Adipose tissue (tissue), 3 donors: ENCODE data around the gene PTAR1. TPM values are rescaled to one million over a fixed set of nuclear protein-coding genes. Genes with fewer than 3 reads are reported as not detected.

Experiments used
- H3K27ac ChIP-seq: one replicate; pipeline ENCODE4 v1.5.1; 2013; ENCODE audit warnings: low read depth, low read length
- WGBS, 3 donors: extraction: QIAGEN DNeasy Blood & Tissue Kit; methylation state at CpG; one replicate each; pipeline ENCODE4 v1.1.7; 2013; 5-methylcytosine and 5-hydroxymethylcytosine counted together
- polyA plus RNA-seq, 3 donors: library from polyadenylated mRNA; stranded (reverse); fragments of 200-250 nt; gene quantifications; one replicate each; pipeline ENCODE4 v1.2.3, GENCODE V29; 2013
- donor health status: healthy with polysubstance abuse.
- donor health status: Bipolar disorder and iron deficiency.
- donor health status: healthy.

The PTAR1 gene
- polyA plus RNA-seq, 3 donors = 6.1 to 10.0 (median 8.2) TPM

DNA sequence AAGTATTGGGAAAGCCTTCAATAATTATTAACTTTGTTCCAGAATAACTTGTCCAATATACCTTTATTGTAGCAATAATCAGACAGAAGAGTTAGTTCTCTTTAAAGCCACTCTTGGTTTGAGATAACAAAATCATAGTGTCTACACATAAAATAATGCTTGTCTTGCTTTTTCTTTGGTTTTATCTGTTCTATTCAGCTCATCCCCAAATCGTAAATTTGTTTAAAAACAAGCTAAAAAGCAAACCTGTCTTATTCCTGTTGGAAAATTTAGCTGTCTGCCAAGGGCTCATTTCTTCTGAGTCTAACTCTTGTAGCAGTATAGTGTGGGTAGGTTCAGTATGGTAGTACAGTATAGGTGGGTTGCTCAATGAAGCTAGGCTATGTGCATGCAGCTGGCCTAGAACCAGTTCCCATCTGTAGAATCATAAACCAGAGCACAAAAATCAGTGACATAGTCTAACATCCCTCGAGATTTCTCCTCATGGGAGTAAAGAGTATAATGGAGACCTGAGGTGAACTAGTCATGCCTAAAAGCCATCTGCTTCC, 69.7 kb downstream of the PTAR1 start:
- no peak overlapping the region for H3K27ac ChIP-seq
- WGBS, 3 donors = 52 to 71% (median 66%) methylated on average over 2 of the region's 2 CpGs

DNA sequence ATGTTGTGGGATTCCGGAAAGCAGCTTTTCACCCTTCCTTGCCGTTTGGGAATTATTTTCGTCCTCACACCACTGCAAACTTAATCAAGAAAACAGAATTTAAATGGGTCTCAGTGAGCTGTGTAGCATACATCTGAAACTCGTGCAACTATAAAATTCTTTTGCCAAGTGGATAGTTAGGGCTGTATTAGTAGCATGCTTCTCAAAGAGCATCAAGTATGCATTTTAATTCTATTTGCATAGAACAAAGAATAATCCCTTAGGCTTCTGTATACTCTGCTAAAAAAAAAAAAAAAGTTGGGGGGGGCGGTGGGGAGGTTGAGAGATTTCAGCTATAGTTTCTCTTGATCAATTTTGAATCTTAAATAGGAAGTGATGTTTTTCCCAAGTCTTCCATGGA, 75.9 kb downstream of the PTAR1 start:
- H3K27ac ChIP-seq = no peak overlapping the region
- WGBS, 3 donors = 72 to 83% (median 80%) methylated on average over 5 of the region's 5 CpGs

DNA sequence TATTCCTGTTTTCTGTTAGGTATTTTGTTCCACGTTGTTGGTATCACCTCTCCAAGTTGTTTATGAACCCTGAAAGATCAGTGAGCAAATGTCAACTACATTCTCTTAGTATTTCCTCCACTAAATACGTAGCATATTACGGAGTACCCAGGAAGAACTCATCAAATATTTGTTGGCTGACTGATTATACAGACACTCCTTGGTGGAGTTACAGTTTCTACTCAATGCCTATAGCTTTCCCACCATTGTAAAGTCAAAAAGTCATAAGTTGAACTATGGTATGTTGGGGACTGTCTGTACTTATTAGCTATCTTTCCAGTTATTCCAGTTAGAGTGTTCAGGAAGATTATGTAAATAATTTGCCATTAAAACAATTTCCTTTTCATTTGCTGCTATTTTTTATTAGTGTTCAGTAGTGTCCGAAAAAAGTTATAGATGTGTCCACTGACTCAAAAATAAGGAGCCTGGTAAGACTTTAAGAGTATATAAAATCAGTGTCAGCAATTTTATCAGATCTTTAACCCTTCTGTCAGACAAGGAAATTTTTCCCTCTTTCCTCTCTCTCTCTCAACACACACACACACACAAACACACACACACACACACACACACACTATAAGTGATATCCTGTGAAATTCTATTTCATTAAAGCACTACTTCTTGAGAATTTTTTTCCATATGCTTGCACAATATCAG, 80.8 kb downstream of the PTAR1 start:
- WGBS, 3 donors = 68 to 79% (median 70%) methylated on average over 4 of the region's 4 CpGs

DNA sequence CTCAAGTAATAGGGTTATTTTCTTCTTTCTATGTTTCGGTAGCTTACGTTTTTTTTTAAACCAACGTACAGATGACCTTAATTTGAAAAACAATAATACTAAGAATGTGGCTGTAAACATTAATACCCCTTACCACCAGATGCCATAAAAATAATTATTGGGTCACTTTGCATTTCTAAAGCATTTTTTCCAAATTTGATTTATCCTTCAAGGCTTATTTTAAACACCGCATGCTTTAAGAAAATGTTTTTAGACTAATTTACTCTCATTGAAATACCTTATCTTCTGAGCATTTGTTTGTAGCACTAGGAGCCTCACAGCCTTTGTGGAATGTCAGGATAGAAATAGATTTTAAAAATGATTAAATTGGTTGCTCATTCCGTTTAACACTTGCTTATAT, 81.9 kb downstream of the PTAR1 start:
- 83 to 89% (median 87%) methylated on average over 5 of the region's 5 CpGs for WGBS, 3 donors

More for the DNA sequence above, 80.8 kb downstream of the PTAR1 start:
- H3K27ac ChIP-seq = no peak overlapping the region

DNA sequence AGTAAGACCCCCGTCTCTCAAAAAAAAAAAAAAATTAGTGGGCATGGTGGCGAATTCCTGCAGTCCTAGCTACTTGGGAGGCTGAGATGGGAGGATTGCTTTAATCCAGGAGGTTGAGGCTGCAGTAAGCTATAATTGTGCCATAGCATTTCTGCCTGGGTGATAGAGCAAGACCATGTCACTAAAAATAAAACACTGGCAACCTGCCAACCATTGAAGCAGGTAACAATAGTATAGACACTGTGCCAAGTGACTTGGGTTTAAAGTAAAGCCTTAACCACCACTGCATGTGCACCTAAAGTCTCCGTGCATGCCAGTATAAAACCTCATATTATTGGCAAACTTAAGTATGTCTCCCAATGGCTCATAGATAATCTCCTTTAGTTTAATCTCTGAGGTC, 84.2 kb downstream of the PTAR1 start:
- WGBS, 3 donors = 79 to 87% (median 83%) methylated on average over 3 of the region's 3 CpGs
- no peak overlapping the region for H3K27ac ChIP-seq

More for the DNA sequence above, 81.9 kb downstream of the PTAR1 start:
- no peak overlapping the region for H3K27ac ChIP-seq

DNA sequence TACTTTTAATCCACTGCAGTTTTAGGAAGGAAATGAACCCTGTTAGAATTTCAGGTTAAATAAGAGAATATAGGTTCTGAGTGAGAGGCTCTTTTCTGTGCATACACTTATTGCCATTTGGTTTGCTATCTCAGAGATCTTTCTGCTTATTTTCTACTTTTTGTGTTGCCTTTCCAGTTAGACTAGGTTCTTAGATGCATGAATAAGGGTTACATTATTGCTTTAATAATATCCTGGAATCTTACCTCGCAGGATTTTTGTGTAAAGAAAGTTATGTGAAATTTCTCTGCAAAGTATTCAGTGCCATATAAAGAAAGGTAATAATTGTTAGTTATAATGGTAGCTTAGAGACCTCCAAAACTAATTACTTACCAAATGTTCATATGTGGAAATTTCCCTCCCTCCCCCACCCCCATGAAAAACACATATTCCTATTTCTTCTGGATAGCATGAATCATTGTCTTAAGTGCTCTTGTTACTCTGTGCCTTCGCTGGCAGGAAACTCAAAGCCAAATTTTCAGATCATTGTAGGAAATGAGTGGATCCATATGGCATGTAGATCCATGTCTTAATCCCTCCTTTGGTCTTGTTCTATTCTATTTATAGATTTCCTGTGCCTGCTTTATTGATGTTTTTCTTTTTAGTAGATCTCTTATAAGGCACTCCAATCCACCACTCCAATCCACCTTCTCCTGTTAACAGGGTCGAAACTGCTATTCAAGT, 84.9 kb downstream of the PTAR1 start:
- H3K27ac ChIP-seq = no peak overlapping the region
- 58 to 68% (median 60%) methylated on average over 3 of the region's 3 CpGs for WGBS, 3 donors

DNA sequence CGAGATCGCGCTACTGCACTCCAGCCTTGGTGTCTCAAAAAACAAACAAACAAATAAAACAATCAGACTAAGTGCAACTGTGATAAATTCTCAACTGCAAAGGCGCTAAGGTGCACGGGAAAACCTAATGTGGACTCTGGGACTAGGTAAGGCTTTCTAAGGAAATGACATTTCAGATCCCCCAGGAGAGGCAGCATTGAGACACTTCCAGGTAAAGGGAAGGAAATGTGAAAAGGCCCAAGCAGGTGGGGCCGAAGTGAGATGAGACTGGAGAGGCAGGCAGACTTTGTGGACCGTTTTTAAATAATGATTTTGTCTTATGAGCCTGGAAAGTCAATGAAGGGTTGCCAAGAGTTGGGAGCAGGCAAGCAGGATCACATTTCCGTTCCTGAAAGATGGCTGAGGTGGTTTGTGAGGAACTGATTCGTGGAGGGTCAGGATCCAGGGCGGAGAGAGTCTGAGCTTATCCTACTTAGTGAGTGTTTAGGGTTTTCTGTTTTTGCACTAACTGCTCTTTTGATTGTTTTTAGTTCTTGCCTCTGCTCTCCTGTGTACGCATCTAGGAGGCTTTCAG, 85.6 kb downstream of the PTAR1 start:
- H3K27ac ChIP-seq = no peak overlapping the region
- 76 to 84% (median 80%) methylated on average over 11 of the region's 11 CpGs for WGBS, 3 donors

DNA sequence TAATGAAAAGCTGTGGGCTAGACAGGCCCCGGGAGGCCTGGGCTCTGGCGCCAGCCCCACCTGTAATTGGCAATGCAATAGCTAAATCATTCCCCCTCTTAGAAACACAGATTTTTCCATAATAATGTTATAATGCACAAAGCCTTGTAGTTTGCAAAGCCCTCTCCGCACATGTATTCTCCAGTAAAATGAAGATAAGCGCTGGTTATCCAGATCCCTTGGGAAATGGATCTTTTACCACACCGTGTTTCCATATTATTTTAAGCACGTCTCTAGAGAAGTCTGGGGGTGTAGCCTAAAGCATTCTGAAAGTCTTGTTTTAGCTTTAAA, 86.5 kb downstream of the PTAR1 start:
- 36 to 55% (median 43%) methylated on average over 6 of the region's 6 CpGs for whole genome bisulfite sequencing, 3 donors
- H3K27ac ChIP-seq = no peak overlapping the region

DNA sequence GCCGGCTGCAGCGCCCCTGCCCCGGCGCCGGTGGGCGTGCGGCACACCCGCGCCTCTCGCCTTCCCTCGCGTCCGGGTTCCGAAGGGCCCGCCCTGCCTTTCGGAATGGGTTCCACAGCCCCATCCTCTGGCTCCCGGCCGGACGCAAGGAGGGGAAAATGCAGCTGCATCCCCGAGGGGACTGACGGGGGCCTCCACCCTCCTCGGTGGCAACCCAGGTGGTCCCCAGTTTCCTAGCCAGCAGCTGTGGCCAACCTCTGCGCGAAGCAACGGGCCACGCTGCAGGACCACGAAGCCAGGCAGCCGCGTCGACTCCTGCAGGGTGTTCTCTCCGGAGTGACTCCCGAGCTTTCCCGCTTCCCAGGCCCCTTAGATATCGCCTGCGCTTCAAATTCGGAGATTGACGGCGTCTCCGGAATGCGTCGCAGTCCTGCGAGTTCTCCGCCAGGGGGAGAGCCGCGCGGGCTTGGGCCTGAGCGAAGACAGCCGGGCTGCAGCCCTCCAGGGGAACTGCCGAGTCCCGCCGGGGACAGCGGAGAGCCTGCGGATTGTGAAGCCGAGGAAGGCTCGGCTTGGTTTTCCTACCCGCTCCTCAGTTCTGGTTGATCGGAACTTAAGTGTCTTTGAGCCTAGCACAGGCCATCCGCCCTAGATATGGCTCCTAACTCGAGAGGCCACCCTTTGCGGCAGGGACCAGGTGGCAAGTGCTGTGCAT, 87.1 kb downstream of the PTAR1 start:
- no peak overlapping the region for H3K27ac ChIP-seq
- WGBS, 3 donors = 0 to 1% (median 0%) methylated on average over 49 to 60 of the region's 60 CpGs

DNA sequence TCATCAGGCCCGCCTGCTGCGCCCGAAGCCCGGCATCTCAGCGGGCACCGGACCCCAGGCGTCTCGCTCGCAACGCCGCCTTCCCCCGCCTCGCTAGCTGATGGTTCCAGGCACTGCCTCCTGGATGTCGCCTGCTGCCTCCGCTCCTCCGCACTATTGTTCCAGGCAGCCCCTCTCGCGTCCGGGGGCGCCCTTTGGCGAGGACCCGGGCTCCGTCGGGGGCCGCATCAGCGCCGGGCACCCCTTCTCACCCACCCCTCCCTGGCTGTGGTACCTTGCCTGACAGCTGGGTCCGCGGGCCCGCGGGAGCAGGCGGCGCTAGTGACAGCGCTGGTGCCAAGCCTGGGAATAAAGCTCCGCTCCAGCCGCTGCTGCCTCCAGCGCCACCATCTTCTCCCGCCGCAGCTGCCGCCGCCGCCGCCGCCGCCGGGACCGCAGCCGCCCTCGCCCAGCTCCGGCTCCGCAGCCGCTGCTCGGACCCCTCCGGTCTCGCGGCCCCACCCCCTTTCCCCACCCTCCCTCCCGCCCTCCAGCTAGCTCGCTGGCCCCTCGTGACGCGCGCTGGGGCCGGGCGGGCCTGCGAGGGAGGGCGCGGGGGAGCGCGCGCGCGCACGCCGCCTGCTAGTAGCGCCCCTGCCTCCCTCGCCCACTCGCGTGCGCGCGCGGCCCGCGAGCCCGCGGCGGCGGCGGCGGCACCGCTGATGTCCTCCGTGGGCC, 87.8 kb downstream of the PTAR1 start, which contains the start of gene APBA1:
APBA1 (minus strand) TSS at position 493 of the 717 bp plus-strand sequence.
- no peak within 1 kb of the TSS for H3K27ac ChIP-seq
- WGBS, 3 donors = 0 to 1% (median 1%) methylated on average over 54 to 92 of the region's 92 CpGs

DNA sequence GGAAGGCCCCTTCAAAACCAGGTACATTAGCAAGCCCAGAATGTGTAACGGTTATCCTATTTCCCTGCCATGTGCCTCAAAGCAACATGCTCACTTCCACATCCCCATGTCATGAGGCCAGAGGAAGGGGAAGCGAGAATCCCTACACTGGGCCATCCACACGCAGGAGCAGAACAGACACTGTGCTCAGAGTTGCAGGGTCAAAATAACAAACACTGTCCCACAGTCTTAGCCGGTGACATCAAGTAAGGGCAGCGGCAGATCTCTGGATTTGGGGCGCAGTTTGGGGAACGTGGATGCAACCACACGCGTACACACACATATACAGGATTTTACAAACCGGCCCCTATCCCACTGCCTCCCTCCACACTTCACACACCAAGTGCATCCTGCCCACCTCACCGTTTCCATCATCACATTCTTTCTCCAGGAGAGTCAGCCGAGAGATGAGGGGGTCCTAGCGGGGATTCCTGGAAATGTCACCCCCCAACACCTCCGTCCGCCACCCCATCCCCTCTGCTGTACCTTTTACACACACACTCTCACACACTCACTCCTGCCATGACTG, 88.4 kb downstream of the PTAR1 start:
- 35 to 47% (median 40%) methylated on average over 15 of the region's 15 CpGs for WGBS, 3 donors
- H3K27ac ChIP-seq = no peak overlapping the region

DNA sequence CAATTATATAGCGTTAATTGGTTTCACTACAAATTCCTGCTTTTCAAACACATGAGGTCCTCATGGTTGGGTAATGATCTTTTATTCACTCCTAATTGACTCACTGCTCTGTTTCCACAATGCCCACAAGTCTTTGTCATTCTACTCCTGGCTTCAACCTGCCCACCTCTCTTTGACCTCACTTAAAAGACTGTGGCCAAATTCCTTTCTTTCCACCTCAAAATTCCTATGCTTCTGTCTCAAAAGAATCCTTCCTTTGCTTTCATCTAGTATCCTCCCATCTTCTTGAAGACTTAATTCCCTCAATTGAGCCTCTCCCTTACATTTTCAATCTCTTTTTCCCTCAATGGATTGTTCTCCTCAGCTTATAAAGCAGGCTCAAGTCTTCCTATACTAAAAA, 92.5 kb downstream of the PTAR1 start:
- 90 to 98% (median 97%) methylated on average over 1 of the region's 1 CpG for WGBS, 3 donors
- H3K27ac ChIP-seq = no peak overlapping the region

DNA sequence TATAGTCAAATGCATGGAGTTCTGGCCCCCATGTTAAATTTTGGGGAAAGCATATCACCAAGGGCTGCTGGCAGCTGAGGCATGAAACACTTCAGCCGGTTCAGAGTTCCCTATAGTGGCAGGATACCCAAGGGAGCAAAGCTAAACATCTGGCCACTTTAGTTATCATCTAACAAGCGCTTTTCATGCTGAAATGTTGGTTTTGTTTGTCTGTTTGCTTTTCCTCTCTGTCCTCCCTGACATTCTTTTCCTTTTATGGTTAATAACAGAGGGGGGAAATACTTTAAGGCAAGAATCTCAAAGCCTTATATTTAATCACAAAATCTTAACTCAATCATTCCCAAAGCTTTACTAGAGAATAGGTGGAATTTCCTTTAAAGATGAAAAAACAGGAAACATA, 99.5 kb downstream of the PTAR1 start:
- no peak overlapping the region for H3K27ac ChIP-seq
- WGBS, 3 donors = 65 to 74% (median 72%) methylated on average over 2 of the region's 2 CpGs

Other genes starting within 250 kb of the PTAR1 start
- 1 to 10 TPM; 1.6 to 1.8 (median 1.7) TPM for gene APBA1, start 87.6 kb downstream of the PTAR1 start, polyA plus RNA-seq
- under 1 TPM in 1 of 3 donors, not detected in 2; 0.31 TPM for gene CFAP95, start 60.8 kb upstream of the PTAR1 start, polyA plus RNA-seq